Neural progenitor cell (in vitro differentiated cells): ENCODE results near the gene BMPR1B. TPM values are rescaled to one million over a fixed set of nuclear protein-coding genes. Genes with fewer than 3 reads are reported as not detected.
A peak's percentile ranks its signal among the peaks of the same experiment; 100 is the strongest.

ENCODE experiments used
- DNase-seq: peaks from one replicate; pipeline ENCODE4 v3.0.0-alpha.2; 2016; ENCODE audit warnings: low spot score
- H2AFZ ChIP-seq: fragments of 200-600 bp; sonication (generic); replicated peaks from 2 replicates; pipeline ENCODE4 v1.6.1; 2016; ENCODE audit warnings: antibody characterized with exemption
- H3F3A ChIP-seq: fragments of 200-600 bp; sonication (generic); 2 replicates; pipeline ENCODE4 v1.6.1; 2016; ENCODE audit warnings: antibody characterized with exemption, low read depth
- H3K27ac ChIP-seq: fragments of 200-600 bp; sonication (generic); 2 replicates; pipeline ENCODE4 v1.5.1; 2016; ENCODE audit warnings: mild to moderate bottlenecking
- H3K27me3 ChIP-seq: fragments of 200-600 bp; sonication (generic); 2 replicates; pipeline ENCODE4 v1.6.1; 2016; ENCODE audit warnings: mild to moderate bottlenecking, moderate library complexity
- H3K36me3 ChIP-seq: fragments of 200-600 bp; sonication (generic); 2 replicates; pipeline ENCODE4 v1.5.1; 2016
- H3K4me1 ChIP-seq: fragments of 200-600 bp; sonication (generic); 2 replicates; pipeline ENCODE4 v1.6.1; 2016; ENCODE audit warnings: mixed run types
- H3K4me2 ChIP-seq: fragments of 200-600 bp; sonication (generic); 2 replicates; pipeline ENCODE4 v1.6.1; 2016
- H3K4me3 ChIP-seq: fragments of 200-600 bp; sonication (generic); 2 replicates; pipeline ENCODE4 v1.5.1; 2016
- H3K79me2 ChIP-seq: fragments of 200-600 bp; sonication (generic); 2 replicates; pipeline ENCODE4 v1.6.1; 2016; ENCODE audit warnings: low read depth
- H3K9ac ChIP-seq: fragments of 200-600 bp; sonication (generic); 2 replicates; pipeline ENCODE4 v1.6.1; 2016
- H3K9me3 ChIP-seq: fragments of 200-600 bp; sonication (generic); 2 replicates; pipeline ENCODE4 v1.5.1; 2016; ENCODE audit warnings: low read depth
- H4K20me1 ChIP-seq: fragments of 200-600 bp; sonication (generic); 2 replicates; pipeline ENCODE4 v1.6.1; 2016; ENCODE audit warnings: low read depth
- H3K27ac Mint-ChIP-seq: 3 replicates; pipeline ENCODE4 v1.8.0; 2021; ENCODE audit warnings: mixed read lengths
- H3K27me3 Mint-ChIP-seq: 2 replicates; pipeline ENCODE4 v1.8.0; 2022; ENCODE audit warnings: low read depth, mild to moderate bottlenecking, inconsistent platforms, moderate library complexity, mixed read lengths; ENCODE audit not compliant: insufficient read depth
- H3K36me3 Mint-ChIP-seq: 3 replicates; pipeline ENCODE4 v1.8.0; 2021; ENCODE audit warnings: mixed read lengths
- H3K4me1 Mint-ChIP-seq: 3 replicates; pipeline ENCODE4 v1.8.0; 2021; ENCODE audit warnings: mixed read lengths
- H3K4me3 Mint-ChIP-seq: 3 replicates; pipeline ENCODE4 v1.8.0; 2021; ENCODE audit warnings: mild to moderate bottlenecking, moderate library complexity, mixed read lengths
- H3K9me3 Mint-ChIP-seq: 3 replicates; pipeline ENCODE4 v1.8.0; 2020; ENCODE audit warnings: mixed read lengths
- EZH2 ChIP-seq: fragments of 200-600 bp; sonication (generic); IDR thresholded peaks from 2 replicates; pipeline ENCODE4 v1.6.1; 2017; ENCODE audit warnings: antibody characterized with exemption, mild to moderate bottlenecking, moderate library complexity
- EZH2phosphoT487 ChIP-seq: fragments of 200-600 bp; sonication (generic); IDR thresholded peaks from 2 replicates; pipeline ENCODE4 v1.6.1; 2017; ENCODE audit warnings: antibody characterized with exemption
- total RNA-seq: library from RNA; depleted of rRNA; stranded (reverse); fragments of >200 nt; gene quantifications from 2 replicates; pipeline ENCODE4 v1.2.3, GENCODE V29; 2015; ENCODE audit warnings: low replicate concordance
- TF ChIP-seq, protein P1 (sequence below): fragments of 200-600 bp; sonication (generic); IDR thresholded peaks from 2 replicates; pipeline ENCODE4 v1.5.1; 2017; ENCODE audit warnings: antibody characterized with exemption, mild to moderate bottlenecking

BMPR1B gene
- total RNA-seq, 1 donor from 2014 or later, result 2.7 TPM

GRCh38 chr4:94920369-94920768, 162.6 kb downstream of the BMPR1B start:
- Histone ChIP-seq H3F3A (no peaks in the 10 kb centered on the region), H3K79me2 (no peaks in the 10 kb centered on the region), H3K9me3 (no peaks in the 10 kb centered on the region), H3K9ac (no peak overlapping the region), H3K36me3 (no peaks in the 10 kb centered on the region), H4K20me1 (no peaks in the 10 kb centered on the region), H3K4me3 (no peak overlapping the region), H3K27ac (no peak overlapping the region), H3K27me3 (no peaks in the 10 kb centered on the region), H3K4me1 (no peaks in the 10 kb centered on the region), H3K4me2 (no peak overlapping the region), H2AFZ (no peak overlapping the region)
- no peak for DNase-seq
- peaks cover 6% of the 10 kb centered on the region for H3K4me1 Mint-ChIP-seq
- TF ChIP-seq EZH2 (no peak), EZH2phosphoT487 (no peak)
- TF ChIP-seq, protein P1, sequence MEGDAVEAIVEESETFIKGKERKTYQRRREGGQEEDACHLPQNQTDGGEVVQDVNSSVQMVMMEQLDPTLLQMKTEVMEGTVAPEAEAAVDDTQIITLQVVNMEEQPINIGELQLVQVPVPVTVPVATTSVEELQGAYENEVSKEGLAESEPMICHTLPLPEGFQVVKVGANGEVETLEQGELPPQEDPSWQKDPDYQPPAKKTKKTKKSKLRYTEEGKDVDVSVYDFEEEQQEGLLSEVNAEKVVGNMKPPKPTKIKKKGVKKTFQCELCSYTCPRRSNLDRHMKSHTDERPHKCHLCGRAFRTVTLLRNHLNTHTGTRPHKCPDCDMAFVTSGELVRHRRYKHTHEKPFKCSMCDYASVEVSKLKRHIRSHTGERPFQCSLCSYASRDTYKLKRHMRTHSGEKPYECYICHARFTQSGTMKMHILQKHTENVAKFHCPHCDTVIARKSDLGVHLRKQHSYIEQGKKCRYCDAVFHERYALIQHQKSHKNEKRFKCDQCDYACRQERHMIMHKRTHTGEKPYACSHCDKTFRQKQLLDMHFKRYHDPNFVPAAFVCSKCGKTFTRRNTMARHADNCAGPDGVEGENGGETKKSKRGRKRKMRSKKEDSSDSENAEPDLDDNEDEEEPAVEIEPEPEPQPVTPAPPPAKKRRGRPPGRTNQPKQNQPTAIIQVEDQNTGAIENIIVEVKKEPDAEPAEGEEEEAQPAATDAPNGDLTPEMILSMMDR, result no peak
- peaks cover 14% of the 10 kb centered on the region for H3K9me3 Mint-ChIP-seq
- H3K27ac Mint-ChIP-seq, result no peak overlapping the region
- H3K27me3 Mint-ChIP-seq, result no peaks in the 10 kb centered on the region
- peaks cover 8% of the 10 kb centered on the region for H3K36me3 Mint-ChIP-seq
- H3K4me3 Mint-ChIP-seq, result no peak overlapping the region

DNA sequence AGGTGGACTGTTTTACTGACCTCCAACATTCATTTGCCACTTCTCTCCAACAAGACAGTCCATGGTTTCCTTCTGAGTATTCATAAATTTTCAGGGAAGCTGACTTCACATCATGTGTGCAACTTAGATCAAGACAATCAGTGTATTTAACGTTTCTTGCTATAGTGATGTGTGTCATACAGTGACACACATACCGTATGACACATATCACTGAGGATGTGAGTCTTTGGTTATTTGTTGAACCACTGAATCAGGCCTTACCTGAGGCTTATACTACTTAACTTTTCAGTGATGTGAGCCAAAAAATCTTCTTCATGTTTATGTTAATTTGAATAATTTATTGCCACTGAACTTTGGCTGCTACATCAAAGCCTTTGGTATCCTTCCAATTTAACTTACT, 166.8 kb downstream of the BMPR1B start:
- Histone ChIP-seq H3K4me3 (no peak overlapping the region), H2AFZ (no peak overlapping the region), H3K27ac (no peak overlapping the region), H3K9me3 (no peaks in the 10 kb centered on the region), H3K79me2 (no peaks in the 10 kb centered on the region), H3K4me2 (no peak overlapping the region), H4K20me1 (no peaks in the 10 kb centered on the region), H3K9ac (no peak overlapping the region), H3K36me3 (no peaks in the 10 kb centered on the region), H3F3A (no peaks in the 10 kb centered on the region), H3K4me1 (peaks cover 7% of the 10 kb centered on the region), H3K27me3 (no peaks in the 10 kb centered on the region)
- peaks cover 27% of the 10 kb centered on the region for H3K4me1 Mint-ChIP-seq
- H3K27me3 Mint-ChIP-seq, result peaks cover 3% of the 10 kb centered on the region
- no peak overlapping the region for H3K27ac Mint-ChIP-seq
- no peak for DNase-seq
- no peak overlapping the region for H3K4me3 Mint-ChIP-seq
- peaks cover under 1% of the 10 kb centered on the region for H3K36me3 Mint-ChIP-seq
- H3K9me3 Mint-ChIP-seq, result no peaks in the 10 kb centered on the region
- TF ChIP-seq EZH2 (no peak), EZH2phosphoT487 (no peak)

DNA sequence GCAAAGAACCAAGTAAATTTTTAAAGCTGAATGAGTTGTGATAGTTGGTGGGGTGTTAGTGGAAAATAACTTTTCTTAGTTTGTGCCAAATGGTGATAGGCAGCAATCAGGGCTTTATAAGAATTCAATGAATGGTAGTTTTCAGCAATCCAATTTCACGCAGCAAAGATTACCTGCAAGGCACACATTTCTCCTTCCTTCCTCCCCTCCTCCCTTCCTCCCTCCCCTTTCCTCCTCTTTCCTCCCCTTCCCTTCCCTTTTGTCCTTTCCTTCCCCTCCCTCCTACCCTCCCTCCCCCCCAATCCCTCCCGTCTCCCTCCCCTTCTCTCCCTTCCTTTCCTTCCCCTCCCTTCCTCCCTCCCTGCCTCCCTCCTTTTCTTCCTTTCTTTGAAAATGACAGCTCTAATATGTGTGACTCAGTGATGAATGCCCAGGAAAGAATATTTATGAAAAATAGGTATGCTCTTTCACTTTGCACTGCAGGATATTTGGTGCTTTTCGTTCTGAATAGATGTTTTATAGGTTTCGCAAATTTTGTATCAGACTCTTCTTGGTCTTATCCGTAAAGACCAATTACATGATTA, 168.1 kb downstream of the BMPR1B start:
- DNase-seq, result no peak
- Mint-ChIP-seq H3K9me3 (no peaks in the 10 kb centered on the region), H3K27me3 (peaks cover 3% of the 10 kb centered on the region), H3K4me3 (no peak overlapping the region), H3K36me3 (no peaks in the 10 kb centered on the region), H3K4me1 (peaks cover 27% of the 10 kb centered on the region), H3K27ac (no peak overlapping the region)
- no peak for TF ChIP-seq EZH2phosphoT487
- TF ChIP-seq EZH2, result no peak
- TF ChIP-seq, protein P1, result no peak
- no peaks in the 10 kb centered on the region for H3K9me3 ChIP-seq
- H3F3A ChIP-seq, result no peaks in the 10 kb centered on the region
- H3K27me3 ChIP-seq, result no peaks in the 10 kb centered on the region
- H3K79me2 ChIP-seq, result no peaks in the 10 kb centered on the region
- H3K27ac ChIP-seq, result no peak overlapping the region
- no peaks in the 10 kb centered on the region for H4K20me1 ChIP-seq
- no peak overlapping the region for H2AFZ ChIP-seq
- H3K4me3 ChIP-seq, result no peak overlapping the region
- H3K36me3 ChIP-seq, result no peaks in the 10 kb centered on the region
- H3K4me1 ChIP-seq, result peaks cover 7% of the 10 kb centered on the region
- no peak overlapping the region for H3K9ac ChIP-seq
- no peak overlapping the region for H3K4me2 ChIP-seq

DNA sequence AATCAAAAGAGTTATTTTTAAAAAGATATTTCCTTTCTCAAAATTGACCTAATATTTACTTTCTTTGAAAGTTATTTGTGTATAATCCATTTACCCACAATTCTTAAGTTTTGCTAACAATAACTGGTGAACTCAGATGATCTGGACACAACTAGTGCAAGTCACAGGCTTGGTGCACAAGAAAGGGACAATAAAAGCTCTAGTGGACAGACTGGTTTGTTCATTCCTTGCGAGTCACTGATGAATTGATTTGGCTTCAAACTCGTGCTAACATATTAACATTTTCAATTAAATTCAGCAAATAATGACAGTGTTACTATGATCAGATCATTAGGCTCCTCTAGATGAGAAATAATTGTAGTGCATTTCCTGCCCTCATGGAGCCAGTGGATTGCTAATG, 169.2 kb downstream of the BMPR1B start:
- H3K4me1 Mint-ChIP-seq, result peaks cover 36% of the 10 kb centered on the region
- Histone ChIP-seq H3K9ac (no peak overlapping the region), H3K27ac (no peak overlapping the region), H3F3A (no peaks in the 10 kb centered on the region), H3K4me2 (no peak overlapping the region), H3K36me3 (no peaks in the 10 kb centered on the region), H3K27me3 (no peaks in the 10 kb centered on the region), H4K20me1 (no peaks in the 10 kb centered on the region), H3K4me1 (peaks cover 16% of the 10 kb centered on the region), H3K4me3 (no peak overlapping the region), H2AFZ (no peak overlapping the region), H3K9me3 (no peaks in the 10 kb centered on the region), H3K79me2 (no peaks in the 10 kb centered on the region)
- H3K27ac Mint-ChIP-seq, result peak overlapping the region; percentile 10
- no peaks in the 10 kb centered on the region for H3K36me3 Mint-ChIP-seq
- TF ChIP-seq EZH2, result no peak
- TF ChIP-seq, protein P1, result no peak
- TF ChIP-seq EZH2phosphoT487, result no peak
- no peak overlapping the region for H3K4me3 Mint-ChIP-seq
- no peak for DNase-seq
- peaks cover 3% of the 10 kb centered on the region for H3K27me3 Mint-ChIP-seq
- H3K9me3 Mint-ChIP-seq, result no peaks in the 10 kb centered on the region
